GM19395 (cell line): ENCODE data around the gene MAPK8IP2.
"Not testable (repeated sequence)": the region's sequence is repeated elsewhere in the genome, so short reads cannot be mapped to it uniquely, and the experiment has no call there.

Experiments used
- ATAC-seq: cut with Tn5 transposase; IDR thresholded peaks from one replicate; pipeline ENCODE4 v1.9.1; 2021; ENCODE audit warnings: mild to moderate bottlenecking, moderate library complexity; ENCODE audit not compliant: unreplicated experiment

Gene MAPK8IP2

DNA sequence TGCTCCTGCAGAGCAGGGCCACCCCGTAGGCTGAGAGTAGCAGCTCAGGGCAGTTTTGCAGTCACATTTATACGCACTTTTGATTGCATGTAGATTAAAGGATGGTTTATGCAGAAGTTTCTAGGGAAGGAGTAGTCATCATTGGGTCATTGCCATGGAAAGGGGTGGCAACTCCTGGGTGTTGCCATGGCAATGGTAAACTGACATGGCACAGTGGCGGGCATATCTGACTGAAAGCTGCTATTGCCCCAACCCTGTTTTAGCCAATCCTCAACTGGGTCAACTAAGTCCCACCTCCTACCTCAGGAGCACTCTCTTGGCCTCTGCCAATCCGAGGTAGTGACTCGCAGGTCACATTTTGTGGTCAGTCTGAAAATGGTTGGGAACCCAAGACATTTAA, 29.8 kb downstream of the MAPK8IP2 start:
- no peak for ATAC-seq

DNA sequence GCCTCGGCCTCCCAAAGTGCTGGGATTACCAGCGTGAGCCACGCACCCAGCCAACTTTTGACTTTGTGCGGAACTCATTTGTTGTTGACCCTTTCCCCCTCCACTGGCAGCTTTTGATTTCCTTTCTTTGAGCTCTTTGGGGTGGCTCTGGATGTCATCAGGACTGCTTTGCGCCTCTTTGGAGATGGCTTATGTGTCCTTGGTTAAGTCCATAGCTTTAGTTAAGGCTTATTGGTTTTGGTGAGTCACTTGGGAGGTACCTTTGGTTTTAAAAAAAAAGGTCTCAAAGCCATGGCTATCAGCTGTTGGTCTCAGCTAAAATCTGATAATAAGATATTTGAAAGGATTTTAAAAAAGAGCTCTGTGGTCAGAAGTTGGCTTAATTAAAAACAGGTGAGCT, 32.5 kb downstream of the MAPK8IP2 start:
- no peak for ATAC-seq

DNA sequence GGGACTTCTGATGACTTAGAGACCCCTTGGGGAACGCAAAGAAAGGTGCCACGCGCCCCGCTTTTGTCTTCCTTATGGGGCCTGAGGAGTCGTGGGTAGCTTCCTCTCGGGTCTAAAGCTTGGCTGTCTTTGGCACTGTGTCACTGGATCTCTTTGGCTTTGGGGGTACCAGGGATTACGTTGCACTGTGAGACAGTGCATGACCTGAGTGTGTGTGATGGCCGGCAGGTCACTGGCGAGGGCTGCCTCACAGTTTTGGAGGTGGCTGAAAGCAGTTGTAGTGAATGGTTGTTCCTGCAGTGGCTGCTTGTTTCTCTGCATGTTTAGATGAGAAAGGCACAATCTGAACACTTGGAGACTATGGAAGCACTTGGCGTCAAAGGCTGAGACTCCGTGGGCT, 33.2 kb downstream of the MAPK8IP2 start:
- ATAC-seq, result no peak

DNA sequence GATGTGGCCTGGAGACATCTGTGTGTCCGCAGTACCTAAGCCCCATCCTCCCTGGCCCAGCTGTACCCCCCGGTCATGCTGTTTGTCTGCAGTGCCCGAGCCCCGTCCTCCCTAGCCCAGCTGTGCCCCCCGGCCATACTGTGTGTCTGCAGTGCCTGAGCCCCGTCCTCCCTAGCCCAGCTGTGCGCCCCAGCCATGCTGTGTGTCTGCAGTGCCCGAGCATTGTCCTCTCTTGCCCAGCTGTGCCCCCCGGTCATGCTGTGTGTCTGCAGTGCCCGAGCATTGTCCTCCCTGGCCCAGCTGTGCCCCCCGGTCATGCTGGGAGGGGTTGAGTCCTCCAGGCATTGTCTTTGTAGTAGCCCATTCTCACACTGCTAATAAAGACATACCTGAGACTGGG, 35.0 kb downstream of the MAPK8IP2 start:
- no peak for ATAC-seq

DNA sequence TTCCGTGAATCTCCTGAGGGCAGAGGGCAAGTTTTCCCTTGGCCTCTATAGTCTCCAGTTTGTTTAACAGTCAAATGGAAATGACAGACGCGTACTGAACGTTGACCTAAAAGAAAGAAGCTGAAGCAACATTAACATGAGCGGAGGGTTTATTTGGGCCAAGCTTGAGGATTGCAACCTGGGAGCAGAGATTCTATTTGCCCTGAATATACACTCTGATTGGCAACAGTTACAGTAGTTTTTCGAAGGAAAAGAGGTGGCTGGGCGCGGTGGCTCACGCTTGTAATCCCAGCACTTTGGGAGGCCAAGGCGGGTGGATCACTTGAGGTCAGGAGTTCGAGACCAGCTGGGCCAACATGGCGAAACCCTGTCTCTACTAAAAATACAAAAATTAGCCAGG, 39.7 kb downstream of the MAPK8IP2 start:
- not testable (repeated sequence) for ATAC-seq

DNA sequence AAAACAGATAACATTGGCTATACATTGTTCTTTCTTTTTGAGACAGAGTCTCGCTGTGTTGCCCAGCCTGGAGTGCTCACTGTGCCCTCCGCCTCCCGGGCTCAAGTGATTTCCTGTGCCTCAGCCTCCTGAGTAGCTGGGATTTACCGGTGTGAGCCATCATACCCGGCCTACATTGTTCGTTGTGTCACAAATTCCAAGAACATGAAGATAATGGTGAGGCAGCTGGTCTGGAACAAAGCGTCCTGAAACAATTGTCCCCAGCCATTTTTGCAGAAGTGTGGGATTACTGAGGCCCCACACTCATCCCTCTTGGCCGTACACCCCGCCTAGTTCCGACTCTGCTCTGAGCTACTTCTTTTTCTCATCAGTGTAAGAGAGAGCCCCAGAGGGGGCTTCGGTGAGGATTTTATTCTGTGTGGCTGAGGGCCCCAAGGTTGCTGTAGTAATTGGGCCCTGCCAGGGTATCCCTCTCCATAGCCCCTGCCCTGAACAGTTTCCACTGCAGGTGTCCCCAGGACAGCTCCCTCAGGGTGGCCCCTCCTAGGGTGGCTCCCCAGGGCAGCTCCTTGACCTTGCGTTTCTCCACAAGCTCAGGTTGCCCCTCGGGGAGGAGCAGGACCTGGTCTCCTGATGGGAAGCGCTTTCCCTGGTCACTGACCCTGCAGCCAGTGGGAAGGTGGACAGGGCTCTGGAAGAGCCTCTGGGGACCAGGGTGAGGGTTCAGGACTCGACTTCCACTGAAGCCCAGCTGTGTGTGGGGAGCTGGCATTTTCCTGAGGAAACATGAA, 40.5 kb downstream of the MAPK8IP2 start:
- ATAC-seq, result no peak

DNA sequence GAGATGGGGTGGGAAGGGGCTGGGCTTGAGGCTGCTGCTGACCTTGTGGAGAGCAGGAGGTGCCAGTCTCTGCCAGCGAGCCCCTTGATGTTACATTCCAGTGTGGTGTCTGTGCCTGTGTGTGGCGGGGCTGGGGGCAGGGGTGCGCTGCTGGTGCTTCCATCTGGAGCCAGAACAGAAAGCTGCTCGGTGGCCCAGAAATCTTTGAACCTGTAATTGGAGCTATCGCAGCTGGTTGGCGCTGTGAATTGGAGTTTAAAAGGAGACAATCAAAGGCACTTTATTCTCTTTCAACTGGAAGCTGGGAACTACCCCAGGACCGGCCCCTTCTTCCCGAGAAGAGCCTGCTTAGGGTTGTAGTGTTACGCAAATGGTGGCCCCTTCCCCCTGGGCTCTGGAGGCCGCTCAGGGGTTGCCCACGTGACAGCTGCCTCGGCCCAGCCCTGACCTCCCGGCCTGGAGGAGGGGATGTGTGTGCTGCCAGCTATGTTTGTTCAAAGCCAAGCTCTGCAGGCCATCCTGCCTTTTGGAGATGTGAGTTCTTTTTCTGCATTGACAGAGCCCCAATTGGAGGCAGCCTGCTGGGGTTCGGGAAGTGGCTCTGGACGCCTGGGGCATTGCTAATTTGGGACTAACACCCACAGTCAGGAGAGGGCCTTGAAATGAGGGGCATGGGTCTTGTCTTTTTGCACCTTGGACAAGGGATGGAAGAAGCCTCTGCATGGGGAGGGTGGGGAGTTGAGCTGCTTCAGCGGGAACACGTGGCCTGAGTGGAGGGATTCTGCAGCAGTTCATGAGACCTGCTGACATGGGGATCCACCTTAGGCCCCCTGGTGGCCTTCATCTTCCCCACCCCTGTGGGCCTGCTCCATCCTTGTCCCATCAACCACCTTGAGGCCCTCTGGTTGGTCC, 41.4 kb downstream of the MAPK8IP2 start:
- no peak for ATAC-seq

DNA sequence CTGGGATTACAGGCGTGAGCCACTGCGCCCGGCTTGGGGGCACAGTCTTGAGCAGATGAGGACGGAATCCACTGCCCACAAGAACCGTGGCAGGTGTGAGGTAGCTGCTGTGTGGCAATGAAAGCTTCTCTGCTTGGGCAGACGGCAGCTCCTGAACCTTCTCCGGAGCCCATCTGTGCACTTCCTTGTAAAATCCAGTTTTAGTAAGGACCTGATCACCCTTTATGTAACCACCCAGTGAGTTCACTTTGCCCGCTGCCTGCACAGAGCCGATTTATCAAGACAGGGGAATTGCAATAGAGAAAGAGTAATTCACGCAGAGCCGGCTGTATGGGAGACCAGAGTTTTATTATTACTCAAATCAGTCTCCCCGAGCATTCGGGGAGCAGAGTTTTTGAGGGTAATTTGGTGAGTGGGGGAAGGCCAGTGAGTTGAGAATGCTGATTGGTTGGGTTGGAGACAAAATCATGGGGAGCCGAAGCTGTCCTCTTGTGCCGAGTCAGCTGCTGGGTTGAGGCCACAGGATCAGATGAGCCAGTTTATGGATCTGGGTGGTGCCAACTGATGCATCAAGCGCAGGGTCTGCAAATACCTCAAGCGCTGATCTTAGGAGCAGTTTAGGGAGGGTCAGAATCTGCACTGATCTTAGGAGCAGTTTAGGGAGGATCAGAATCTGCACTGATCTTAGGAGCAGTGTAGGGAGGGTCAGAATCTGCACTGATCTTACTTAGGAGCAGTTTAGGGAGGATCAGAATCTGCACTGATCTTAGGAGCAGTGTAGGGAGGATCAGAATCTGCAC, 42.6 kb downstream of the MAPK8IP2 start:
- not testable (repeated sequence) for ATAC-seq

DNA sequence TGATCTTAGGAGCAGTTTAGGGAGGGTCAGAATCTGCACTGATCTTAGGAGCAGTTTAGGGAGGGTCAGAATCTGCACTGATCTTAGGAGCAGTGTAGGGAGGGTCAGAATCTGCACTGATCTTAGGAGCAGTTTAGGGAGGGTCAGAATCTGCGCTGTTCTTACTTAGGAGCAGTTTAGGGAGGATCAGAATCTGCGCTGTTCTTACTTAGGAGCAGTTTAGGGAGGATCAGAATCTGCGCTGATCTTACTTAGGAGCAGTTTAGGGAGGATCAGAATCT, 43.2 kb downstream of the MAPK8IP2 start:
- not testable (repeated sequence) for ATAC-seq

DNA sequence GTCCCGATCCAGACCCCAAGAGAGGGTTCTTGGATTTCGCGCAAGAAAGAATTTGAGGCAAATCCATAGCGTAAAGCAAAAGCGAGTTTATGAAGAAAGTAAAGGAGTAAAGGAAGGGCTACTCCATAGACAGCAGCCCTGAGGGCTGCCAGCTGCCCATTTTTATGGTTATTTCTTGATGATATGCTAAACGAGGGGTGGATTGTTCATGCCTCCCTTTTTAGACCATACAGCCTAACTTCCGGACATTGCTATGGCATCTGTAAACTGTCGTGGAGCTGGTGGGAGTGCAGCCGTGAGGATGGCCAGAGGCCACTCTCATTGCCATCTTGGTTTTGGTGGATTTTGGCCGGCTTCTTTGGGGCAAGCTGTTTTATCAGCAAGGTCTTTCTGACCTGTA, 52.7 kb downstream of the MAPK8IP2 start:
- ATAC-seq, result no peak

DNA sequence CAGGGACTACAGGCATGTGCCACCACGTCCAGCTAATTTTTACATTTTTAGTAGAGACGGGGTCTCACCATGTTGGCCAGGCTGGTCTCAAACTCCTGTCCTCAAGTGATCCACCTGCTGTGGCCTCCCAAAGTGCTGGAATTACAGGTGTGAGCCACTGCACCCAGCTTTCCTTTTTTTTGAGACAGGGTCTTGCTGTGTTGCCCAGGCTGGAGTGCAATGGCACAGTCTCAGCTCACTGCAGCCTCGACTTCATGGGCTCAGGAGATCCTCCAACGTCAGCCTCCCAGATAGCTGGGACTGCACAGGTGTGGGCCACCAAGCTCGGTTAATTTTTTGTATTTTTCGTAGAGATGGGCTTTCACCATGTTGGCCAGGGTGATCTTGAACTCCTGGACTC, 54.1 kb downstream of the MAPK8IP2 start:
- not testable (repeated sequence) for ATAC-seq

DNA sequence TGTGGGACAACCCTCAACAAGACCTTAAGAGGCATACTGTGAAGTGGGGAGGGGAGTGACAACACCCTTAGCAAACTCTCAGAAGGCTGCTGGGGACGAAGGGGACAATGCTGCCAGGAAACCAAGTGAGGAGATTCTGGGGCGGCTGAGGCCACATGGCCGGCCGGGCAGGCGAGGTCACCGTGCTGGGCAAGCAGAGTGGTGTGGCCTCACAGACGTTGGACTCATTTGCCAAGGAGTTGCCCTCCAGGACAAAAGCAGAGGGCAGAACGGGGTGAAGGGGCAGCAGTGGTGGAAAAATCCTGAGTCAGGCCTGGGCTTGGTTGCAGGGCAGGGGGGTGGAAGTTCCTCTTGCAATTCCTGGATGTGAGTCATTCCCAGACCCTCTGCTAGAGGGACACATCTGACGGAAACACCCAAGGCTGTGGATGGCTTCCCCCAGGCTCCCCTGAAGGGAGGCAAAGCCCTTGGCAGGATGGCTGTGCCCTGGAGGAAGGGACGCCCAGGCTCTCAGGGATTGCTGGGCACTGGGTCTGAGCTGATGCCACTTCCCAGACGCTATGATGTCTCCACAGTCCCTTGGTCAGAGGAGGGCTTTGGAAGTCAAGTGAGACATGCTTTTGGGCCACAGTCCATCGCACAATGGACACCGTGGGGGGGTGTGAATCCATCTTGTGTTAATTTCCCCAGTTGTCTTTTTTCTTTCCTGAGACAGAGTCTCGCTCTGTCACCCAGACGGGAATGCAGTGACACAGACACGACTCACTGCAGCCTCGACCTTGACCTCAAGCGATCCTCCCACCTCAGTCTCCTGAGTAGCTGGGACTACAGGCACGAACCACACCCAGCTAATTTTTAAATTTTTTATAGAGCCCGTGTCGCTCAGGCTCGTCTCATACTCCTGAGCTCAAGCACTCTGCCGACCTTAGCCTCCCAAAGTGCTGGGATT, 55.8 kb downstream of the MAPK8IP2 start:
- ATAC-seq, result no peak

DNA sequence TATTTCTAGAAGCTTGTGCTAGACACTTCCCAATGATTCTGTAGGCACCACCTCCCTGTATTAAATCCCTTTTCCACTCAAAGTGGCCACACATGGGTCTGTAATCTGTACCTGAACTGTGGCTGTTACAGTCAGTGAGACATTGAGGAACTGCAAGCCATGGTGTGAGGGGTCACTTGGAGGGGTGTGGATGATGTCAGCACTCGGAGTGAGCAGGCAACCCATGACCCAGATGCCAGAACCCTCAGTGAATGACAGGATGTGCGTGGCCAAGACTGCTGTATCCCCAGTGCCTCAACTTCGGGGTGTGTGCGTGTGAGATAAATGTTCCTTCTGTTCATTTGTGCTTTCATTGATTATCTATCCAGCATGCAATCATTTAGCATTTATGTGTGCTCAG, 57.3 kb downstream of the MAPK8IP2 start:
- ATAC-seq, result no peak

DNA sequence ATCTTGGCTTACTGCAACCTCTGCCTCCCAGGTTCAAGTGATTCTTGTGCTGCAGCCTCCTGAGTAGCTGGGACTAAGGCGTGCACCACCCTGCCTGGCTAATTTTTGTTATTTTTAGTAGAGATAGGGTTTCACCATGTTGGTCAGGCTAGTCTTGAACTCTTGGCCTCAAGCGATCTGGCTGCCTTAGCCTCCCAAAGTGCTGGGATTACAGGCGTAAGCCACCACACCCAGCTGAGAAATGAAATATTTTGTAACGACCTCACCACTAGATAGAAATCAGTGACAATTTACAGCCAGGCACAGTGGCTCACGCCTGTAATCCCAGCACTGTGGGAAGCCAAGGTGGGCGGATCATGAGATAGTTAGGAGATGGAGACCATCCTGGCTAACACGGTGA, 59.1 kb downstream of the MAPK8IP2 start:
- ATAC-seq, result not testable (repeated sequence)

DNA sequence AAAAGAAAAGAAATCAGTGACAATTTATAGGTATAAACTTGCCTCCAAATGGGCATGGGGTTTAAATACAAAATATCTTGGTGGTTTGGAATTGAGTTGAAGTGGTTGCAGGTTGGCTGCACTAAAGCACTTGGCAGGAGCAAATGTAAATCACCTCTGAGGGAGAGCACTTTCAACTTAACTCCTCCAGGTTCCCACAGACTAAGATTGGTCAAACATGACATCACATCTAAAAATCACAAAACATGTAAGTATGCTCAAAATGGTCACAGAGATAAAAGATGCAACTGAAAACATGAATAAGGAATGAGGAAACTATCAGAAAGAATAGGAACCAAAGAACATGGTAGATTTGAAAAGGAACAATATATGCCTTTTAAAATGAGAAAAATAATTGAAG, 59.7 kb downstream of the MAPK8IP2 start:
- ATAC-seq, result no peak
